ENCODE data around the gene TCP1. TPM values are rescaled to one million over a fixed set of nuclear protein-coding genes. Genes with fewer than 3 reads are reported as not detected.

Gene TCP1
- polyA plus RNA-seq, 1 donor from 2014 or later, result 379 TPM

DNA sequence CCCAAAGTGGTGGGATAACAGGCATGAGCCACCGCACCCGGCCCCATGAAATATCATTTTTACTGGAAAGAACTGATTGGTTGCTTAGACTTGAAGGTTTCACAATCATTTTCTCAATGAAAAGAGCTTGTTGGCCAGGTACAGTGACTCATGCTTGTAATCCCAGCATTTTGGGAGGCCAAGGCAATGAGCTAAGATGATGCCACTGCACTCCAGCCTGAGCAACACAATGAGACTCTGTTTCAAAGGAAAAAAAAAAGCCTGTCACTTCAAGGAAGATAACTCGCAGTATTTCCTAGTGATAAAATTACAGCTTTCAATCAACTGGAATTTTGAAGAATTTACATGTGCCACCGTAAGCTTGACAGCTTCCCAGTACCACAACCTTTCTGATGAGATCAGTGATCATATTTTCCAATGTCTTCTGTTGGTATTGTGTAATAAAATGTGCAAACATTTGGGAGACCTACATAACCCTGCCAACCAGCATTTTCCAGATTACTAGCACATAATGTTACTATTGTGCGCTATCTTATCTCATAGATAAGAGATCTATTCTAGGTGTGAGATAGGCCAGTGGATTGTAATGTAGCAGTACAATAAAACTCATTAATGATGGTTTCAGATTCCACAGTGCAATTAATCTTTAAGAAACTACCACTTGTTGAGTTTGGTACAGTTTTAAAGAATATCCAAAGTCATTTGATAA lies 17.9 kb upstream of the TCP1 start:
- TF ChIP-seq EP300 (conservative IDR thresholded peaks at IDR 0.05; ENCODE audit: poor library complexity, severe bottlenecking), result peak; percentile 33
- TF ChIP-seq, protein P1, sequence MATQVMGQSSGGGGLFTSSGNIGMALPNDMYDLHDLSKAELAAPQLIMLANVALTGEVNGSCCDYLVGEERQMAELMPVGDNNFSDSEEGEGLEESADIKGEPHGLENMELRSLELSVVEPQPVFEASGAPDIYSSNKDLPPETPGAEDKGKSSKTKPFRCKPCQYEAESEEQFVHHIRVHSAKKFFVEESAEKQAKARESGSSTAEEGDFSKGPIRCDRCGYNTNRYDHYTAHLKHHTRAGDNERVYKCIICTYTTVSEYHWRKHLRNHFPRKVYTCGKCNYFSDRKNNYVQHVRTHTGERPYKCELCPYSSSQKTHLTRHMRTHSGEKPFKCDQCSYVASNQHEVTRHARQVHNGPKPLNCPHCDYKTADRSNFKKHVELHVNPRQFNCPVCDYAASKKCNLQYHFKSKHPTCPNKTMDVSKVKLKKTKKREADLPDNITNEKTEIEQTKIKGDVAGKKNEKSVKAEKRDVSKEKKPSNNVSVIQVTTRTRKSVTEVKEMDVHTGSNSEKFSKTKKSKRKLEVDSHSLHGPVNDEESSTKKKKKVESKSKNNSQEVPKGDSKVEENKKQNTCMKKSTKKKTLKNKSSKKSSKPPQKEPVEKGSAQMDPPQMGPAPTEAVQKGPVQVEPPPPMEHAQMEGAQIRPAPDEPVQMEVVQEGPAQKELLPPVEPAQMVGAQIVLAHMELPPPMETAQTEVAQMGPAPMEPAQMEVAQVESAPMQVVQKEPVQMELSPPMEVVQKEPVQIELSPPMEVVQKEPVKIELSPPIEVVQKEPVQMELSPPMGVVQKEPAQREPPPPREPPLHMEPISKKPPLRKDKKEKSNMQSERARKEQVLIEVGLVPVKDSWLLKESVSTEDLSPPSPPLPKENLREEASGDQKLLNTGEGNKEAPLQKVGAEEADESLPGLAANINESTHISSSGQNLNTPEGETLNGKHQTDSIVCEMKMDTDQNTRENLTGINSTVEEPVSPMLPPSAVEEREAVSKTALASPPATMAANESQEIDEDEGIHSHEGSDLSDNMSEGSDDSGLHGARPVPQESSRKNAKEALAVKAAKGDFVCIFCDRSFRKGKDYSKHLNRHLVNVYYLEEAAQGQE (IDR thresholded peaks at IDR 0.05; ENCODE audit: borderline replicate concordance), result no peak
- Histone ChIP-seq H3F3A (ENCODE audit: insufficient read depth, low read length, poor library complexity, severe bottlenecking) (no peaks in the 10 kb centered on the region), H3K27me3 (ENCODE audit: insufficient read depth, low read depth, low read length) (no peaks in the 10 kb centered on the region), H4K20me1 (ENCODE audit: insufficient read depth) (no peaks in the 10 kb centered on the region), H3K9me2 (ENCODE audit: insufficient read depth, low read length) (no peaks in the 10 kb centered on the region), H3K36me3 (ENCODE audit: insufficient read depth, low read length) (no peaks in the 10 kb centered on the region), H3K9me3 (ENCODE audit: low read length) (no peaks in the 10 kb centered on the region), H3K9ac (ENCODE audit: low read length) (peak overlapping the region; percentile 14), H3K4me2 (ENCODE audit: low read length) (no peak overlapping the region), H3K79me2 (replicated peaks; ENCODE audit: insufficient read depth, low read length) (no peaks in the 10 kb centered on the region), H3K4me3 (ENCODE audit: low read length) (no peak overlapping the region), H3K27ac (ENCODE audit: low read length) (peak overlapping the region; percentile 37), H2AFZ (ENCODE audit: low read depth, low read length) (no peak overlapping the region)

- no peaks in the 10 kb centered on the region for H4K20me1 ChIP-seq (ENCODE audit: insufficient read depth)
- H3K9me2 ChIP-seq (ENCODE audit: insufficient read depth, low read length), result no peaks in the 10 kb centered on the region
- no peaks in the 10 kb centered on the region for H3F3A ChIP-seq (ENCODE audit: insufficient read depth, low read length, poor library complexity, severe bottlenecking)
- H3K4me2 ChIP-seq (ENCODE audit: low read length), result no peak overlapping the region
- H3K79me2 ChIP-seq (replicated peaks; ENCODE audit: insufficient read depth, low read length), result no peaks in the 10 kb centered on the region
- H2AFZ ChIP-seq (ENCODE audit: low read depth, low read length), result no peak overlapping the region
- no peak overlapping the region for H3K9ac ChIP-seq (ENCODE audit: low read length)
- TF ChIP-seq MXI1 (conservative IDR thresholded peaks at IDR 0.05; ENCODE audit: poor library complexity, severe bottlenecking) (no peak), SMC3 (conservative IDR thresholded peaks at IDR 0.05; ENCODE audit: poor library complexity) (no peak), RAD21 (conservative IDR thresholded peaks at IDR 0.05) (no peak), CTCF (IDR thresholded peaks at IDR 0.05; ENCODE audit: poor library complexity, severe bottlenecking) (no peak), TAF1 (IDR thresholded peaks at IDR 0.05; ENCODE audit: low read depth) (no peak), POLR2AphosphoS5 (IDR thresholded peaks at IDR 0.05) (no peak), EP300 (conservative IDR thresholded peaks at IDR 0.05; ENCODE audit: poor library complexity, severe bottlenecking) (no peak), EZH2 (IDR thresholded peaks at IDR 0.05; ENCODE audit: borderline replicate concordance, insufficient read depth, low read length, poor library complexity, severe bottlenecking) (no peak)
- TF ChIP-seq, protein P1 (IDR thresholded peaks at IDR 0.05; ENCODE audit: borderline replicate concordance), result no peak
- H3K9me3 ChIP-seq (ENCODE audit: low read length), result no peaks in the 10 kb centered on the region
- H3K27ac ChIP-seq (ENCODE audit: low read length), result no peak overlapping the region
- H3K36me3 ChIP-seq (ENCODE audit: insufficient read depth, low read length), result no peaks in the 10 kb centered on the region
- no peaks in the 10 kb centered on the region for H3K27me3 ChIP-seq (ENCODE audit: insufficient read depth, low read depth, low read length)
- H3K4me3 ChIP-seq (ENCODE audit: low read length), result no peak overlapping the region
Measured at GRCh38 chr6:159806021-159806458, 16.6 kb upstream of the TCP1 start.

Measured in neural cell (in vitro differentiated cells).